ENCODE data around the gene FIBP. TPM values are rescaled to one million over a fixed set of nuclear protein-coding genes. Genes with fewer than 3 reads are reported as not detected.

Gene FIBP
- total and polyA plus RNA-seq, 2 of the 8 experiments (the other 6 are each of a cell fraction or from before 2014, with no cell fraction given) = 74.3 to 173 TPM

DNA sequence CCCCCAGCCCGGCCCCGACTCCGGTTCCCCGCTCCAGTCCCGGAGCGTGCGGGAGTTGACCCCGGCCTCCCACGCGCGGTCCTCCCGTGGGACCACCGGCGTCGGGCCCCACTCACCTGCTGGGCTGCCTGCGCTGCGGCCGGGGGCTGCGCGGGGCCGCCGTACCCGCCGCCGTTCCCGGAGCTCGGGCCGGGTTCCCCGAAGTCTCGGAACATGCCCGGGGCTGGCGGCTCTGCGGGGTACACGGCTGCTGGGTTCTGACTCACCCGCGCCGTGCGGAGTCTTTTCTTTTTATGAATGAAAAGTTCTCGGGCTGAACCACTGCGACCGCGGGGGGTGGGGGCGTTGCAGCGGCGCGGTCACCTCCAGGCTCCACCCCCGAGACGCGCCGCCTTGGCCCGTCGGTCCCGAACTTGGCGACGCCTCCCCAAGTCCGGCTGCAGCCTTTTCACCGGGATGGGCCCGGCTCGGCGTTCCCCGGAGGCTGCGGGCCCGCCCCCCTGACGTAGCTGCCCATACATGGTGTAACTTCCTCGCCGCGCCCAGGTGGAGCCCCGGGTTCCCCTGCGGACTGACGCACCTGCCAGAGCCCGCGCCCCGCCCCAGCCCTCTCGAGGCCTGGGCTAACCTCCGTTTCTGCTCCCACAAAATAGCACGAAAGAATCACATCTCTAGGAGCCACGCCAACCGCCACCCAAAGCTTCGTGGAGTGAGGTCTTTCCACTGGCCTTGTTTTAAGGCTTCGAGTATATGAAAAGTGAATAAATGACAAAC is 12.0 kb upstream of the FIBP start, which contains the start of gene FOSL1 (continued):
- TF ChIP-seq BCL11A (IDR thresholded peaks at IDR 0.05; ENCODE audit: low read depth in 2 of 2, low read length in 2 of 2) (no peak), JUND (IDR thresholded peaks at IDR 0.05; ENCODE audit: low read length) (peak; percentile 66), SRF (IDR thresholded peaks at IDR 0.05; ENCODE audit: low read depth, low read length) (peak; percentile 96), YY1 (IDR thresholded peaks at IDR 0.05; ENCODE audit: low read depth, low read length) (no peak), EZH2 (IDR thresholded peaks at IDR 0.05; ENCODE audit: low read depth, low read length, severe bottlenecking) (no peak), GTF2F1 (IDR thresholded peaks at IDR 0.05; ENCODE audit: borderline replicate concordance, low read depth, low read length) (no peak), PHF8 (conservative IDR thresholded peaks at IDR 0.05; ENCODE audit: low read depth, low read length) (no peak; the same call in 1 of the 2 replicates), TBP (IDR thresholded peaks at IDR 0.05; ENCODE audit: low read depth, low read length) (peak; percentile 80)
- TF ChIP-seq, protein P1, sequence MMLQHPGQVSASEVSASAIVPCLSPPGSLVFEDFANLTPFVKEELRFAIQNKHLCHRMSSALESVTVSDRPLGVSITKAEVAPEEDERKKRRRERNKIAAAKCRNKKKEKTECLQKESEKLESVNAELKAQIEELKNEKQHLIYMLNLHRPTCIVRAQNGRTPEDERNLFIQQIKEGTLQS (IDR thresholded peaks at IDR 0.05; ENCODE audit: insufficient read depth, low read depth, low read length) = no peak
- TF ChIP-seq, protein P2, sequence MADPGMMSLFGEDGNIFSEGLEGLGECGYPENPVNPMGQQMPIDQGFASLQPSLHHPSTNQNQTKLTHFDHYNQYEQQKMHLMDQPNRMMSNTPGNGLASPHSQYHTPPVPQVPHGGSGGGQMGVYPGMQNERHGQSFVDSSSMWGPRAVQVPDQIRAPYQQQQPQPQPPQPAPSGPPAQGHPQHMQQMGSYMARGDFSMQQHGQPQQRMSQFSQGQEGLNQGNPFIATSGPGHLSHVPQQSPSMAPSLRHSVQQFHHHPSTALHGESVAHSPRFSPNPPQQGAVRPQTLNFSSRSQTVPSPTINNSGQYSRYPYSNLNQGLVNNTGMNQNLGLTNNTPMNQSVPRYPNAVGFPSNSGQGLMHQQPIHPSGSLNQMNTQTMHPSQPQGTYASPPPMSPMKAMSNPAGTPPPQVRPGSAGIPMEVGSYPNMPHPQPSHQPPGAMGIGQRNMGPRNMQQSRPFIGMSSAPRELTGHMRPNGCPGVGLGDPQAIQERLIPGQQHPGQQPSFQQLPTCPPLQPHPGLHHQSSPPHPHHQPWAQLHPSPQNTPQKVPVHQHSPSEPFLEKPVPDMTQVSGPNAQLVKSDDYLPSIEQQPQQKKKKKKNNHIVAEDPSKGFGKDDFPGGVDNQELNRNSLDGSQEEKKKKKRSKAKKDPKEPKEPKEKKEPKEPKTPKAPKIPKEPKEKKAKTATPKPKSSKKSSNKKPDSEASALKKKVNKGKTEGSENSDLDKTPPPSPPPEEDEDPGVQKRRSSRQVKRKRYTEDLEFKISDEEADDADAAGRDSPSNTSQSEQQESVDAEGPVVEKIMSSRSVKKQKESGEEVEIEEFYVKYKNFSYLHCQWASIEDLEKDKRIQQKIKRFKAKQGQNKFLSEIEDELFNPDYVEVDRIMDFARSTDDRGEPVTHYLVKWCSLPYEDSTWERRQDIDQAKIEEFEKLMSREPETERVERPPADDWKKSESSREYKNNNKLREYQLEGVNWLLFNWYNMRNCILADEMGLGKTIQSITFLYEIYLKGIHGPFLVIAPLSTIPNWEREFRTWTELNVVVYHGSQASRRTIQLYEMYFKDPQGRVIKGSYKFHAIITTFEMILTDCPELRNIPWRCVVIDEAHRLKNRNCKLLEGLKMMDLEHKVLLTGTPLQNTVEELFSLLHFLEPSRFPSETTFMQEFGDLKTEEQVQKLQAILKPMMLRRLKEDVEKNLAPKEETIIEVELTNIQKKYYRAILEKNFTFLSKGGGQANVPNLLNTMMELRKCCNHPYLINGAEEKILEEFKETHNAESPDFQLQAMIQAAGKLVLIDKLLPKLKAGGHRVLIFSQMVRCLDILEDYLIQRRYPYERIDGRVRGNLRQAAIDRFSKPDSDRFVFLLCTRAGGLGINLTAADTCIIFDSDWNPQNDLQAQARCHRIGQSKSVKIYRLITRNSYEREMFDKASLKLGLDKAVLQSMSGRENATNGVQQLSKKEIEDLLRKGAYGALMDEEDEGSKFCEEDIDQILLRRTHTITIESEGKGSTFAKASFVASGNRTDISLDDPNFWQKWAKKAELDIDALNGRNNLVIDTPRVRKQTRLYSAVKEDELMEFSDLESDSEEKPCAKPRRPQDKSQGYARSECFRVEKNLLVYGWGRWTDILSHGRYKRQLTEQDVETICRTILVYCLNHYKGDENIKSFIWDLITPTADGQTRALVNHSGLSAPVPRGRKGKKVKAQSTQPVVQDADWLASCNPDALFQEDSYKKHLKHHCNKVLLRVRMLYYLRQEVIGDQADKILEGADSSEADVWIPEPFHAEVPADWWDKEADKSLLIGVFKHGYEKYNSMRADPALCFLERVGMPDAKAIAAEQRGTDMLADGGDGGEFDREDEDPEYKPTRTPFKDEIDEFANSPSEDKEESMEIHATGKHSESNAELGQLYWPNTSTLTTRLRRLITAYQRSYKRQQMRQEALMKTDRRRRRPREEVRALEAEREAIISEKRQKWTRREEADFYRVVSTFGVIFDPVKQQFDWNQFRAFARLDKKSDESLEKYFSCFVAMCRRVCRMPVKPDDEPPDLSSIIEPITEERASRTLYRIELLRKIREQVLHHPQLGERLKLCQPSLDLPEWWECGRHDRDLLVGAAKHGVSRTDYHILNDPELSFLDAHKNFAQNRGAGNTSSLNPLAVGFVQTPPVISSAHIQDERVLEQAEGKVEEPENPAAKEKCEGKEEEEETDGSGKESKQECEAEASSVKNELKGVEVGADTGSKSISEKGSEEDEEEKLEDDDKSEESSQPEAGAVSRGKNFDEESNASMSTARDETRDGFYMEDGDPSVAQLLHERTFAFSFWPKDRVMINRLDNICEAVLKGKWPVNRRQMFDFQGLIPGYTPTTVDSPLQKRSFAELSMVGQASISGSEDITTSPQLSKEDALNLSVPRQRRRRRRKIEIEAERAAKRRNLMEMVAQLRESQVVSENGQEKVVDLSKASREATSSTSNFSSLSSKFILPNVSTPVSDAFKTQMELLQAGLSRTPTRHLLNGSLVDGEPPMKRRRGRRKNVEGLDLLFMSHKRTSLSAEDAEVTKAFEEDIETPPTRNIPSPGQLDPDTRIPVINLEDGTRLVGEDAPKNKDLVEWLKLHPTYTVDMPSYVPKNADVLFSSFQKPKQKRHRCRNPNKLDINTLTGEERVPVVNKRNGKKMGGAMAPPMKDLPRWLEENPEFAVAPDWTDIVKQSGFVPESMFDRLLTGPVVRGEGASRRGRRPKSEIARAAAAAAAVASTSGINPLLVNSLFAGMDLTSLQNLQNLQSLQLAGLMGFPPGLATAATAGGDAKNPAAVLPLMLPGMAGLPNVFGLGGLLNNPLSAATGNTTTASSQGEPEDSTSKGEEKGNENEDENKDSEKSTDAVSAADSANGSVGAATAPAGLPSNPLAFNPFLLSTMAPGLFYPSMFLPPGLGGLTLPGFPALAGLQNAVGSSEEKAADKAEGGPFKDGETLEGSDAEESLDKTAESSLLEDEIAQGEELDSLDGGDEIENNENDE (IDR thresholded peaks at IDR 0.05; ENCODE audit: insufficient replicate concordance, low read length) = no peak
